Transverse colon (tissue), 4 donors: ENCODE measurements around the gene FLOT1. TPM values are rescaled to one million over a fixed set of nuclear protein-coding genes. Genes with fewer than 3 reads are reported as not detected.

Source experiments
- DNase-seq: peaks from one replicate; pipeline ENCODE4 v3.0.0-alpha.2; 2019
- H3K27ac ChIP-seq, 4 donors: fragments of 200-600 bp; sonication (generic); 2 replicates each; pipeline ENCODE4 v1.5.1; 2016 to 2018; ENCODE audit warnings: inconsistent platforms in 4 of 4
- H3K27me3 ChIP-seq: fragments of 200-600 bp; sonication (generic); 2 replicates; pipeline ENCODE4 v1.5.1; 2017; ENCODE audit warnings: inconsistent platforms
- H3K36me3 ChIP-seq, 4 donors: fragments of 200-600 bp; sonication (generic); 2 replicates each; pipeline ENCODE4 v1.5.1; 2017 to 2019; ENCODE audit warnings: inconsistent platforms in 4 of 4
- H3K4me1 ChIP-seq, 4 donors: fragments of 200-600 bp; sonication (generic); 2 replicates each; pipeline ENCODE4 v1.5.1; 2017 to 2020; ENCODE audit warnings: inconsistent platforms in 4 of 4
- H3K4me3 ChIP-seq, 4 donors: fragments of 200-600 bp; sonication (generic); 1 replicate in 1 of 4; 2 replicates in 3 of 4; pipeline versions ENCODE4 v1.5.1 to v1.6.1; 2017 to 2019; ENCODE audit warnings: inconsistent platforms in 4 of 4
- H3K9me3 ChIP-seq, 2 donors: fragments of 200-600 bp; sonication (generic); 2 replicates each; pipeline ENCODE4 v1.5.1; 2017 to 2019; ENCODE audit warnings: inconsistent platforms in 2 of 2
- EP300 ChIP-seq: sonication (generic); formaldehyde crosslinking; IDR thresholded peaks from one replicate; pipeline ENCODE4 v1.6.1; 2017; ENCODE audit warnings: antibody characterized with exemption, low read depth
- POLR2A ChIP-seq: fragments of 450-650 bp; IDR thresholded peaks from one replicate; pipeline ENCODE4 v1.6.1; 2016; ENCODE audit warnings: antibody characterized with exemption, mild to moderate bottlenecking, moderate library complexity
- POLR2AphosphoS5 ChIP-seq, 3 donors: sonication (generic); formaldehyde crosslinking; IDR thresholded peaks; one replicate each; pipeline ENCODE4 v1.6.1; 2016; ENCODE audit warnings: antibody characterized with exemption in 3 of 3
- WGBS, 2 donors: methylation state at CpG; one replicate each; pipeline ENCODE4 v1.1.5; 2018; ENCODE audit warnings: low coverage in 1 of 2; 5-methylcytosine and 5-hydroxymethylcytosine counted together
- in situ Hi-C, 4 donors: fragments of 200-750 bp; cut with MboI; loops; one replicate each; pipeline versions ENCODE4 v1.15.0 to v1.15.1; 2017; ENCODE audit warnings: low sequenced_read_pairs in 3 of 4, low pct_ligation_motif_present in 1 of 4, low pct_unique_long_range_greater_than_20kb in 1 of 4
- intact Hi-C: fragments of 100-400 bp; cut with DNase I; formaldehyde crosslinking; loops from one replicate; pipeline ENCODE4 v1.15.1; 2023; ENCODE audit warnings: low total_unique reads
- total RNA-seq, 4 donors: library from RNA; depleted of rRNA; stranded (reverse); fragments of >200 nt; gene quantifications; one replicate each; pipeline ENCODE4 v1.1.0, GENCODE V29; 2016
- TF ChIP-seq, protein P1 (sequence below), 5 experiments: fragments of 200-600 bp in 3 of 5; fragments of 450-650 bp in 2 of 5; sonication (generic) in 3 of 5; IDR thresholded peaks; 1 replicate in 2 of 5; 2 replicates in 3 of 5; pipeline ENCODE4 v1.5.1; 2016 to 2017; ENCODE audit warnings: antibody characterized with exemption in 5 of 5, inconsistent platforms in 3 of 5, mild to moderate bottlenecking in 2 of 5, moderate library complexity in 1 of 5

Gene FLOT1
- total RNA-seq, 4 donors from 2014 or later = 123 to 146 (median 139) TPM

DNA sequence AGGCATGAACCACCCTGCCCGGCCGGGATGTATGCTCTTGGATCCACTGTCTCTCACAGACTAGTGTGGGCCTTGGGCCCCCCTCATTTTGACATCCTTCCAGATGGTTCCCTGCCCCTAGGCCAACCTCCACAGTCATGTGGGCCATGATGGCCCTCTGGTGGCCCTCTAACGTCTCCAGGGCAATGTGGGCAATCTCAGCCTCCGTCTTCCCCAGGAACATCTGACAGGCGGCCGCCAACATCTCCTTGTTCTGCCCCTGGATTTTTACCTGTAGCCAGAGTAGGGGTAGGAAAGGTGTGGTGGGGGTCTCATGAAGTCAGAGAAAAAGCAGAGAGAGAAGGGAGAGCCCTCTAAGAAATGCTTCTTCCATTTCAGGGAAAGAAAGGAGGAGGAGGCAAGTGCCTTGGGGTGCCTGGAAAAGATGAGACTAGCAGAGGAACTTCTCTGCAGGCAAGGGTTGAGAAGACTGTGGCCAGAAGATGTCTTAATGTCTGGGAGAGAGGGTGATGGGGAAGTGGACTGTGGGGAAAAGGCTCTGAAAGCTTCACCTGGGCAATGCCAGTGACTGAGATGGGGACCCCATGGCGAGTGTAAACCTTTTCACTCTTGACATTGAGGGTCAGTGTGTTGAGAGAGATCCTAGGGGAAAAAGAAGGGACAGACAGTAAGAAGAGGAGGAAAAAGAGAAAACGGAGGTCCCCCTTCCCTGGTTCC, 1.3 kb downstream of the FLOT1 start:
- WGBS, 2 donors = 44 to 78% methylated on average over 1 to 8 of the region's 8 CpGs
- peaks cover 26 to 69% (median 38%) of the 10 kb centered on the region in 4 donors for H3K4me1 ChIP-seq
- intact Hi-C loops = loop anchor here (5.0 kb wide), 2 partner anchors 86 to 136 kb away; no protein-coding TSS in a partner anchor

DNA sequence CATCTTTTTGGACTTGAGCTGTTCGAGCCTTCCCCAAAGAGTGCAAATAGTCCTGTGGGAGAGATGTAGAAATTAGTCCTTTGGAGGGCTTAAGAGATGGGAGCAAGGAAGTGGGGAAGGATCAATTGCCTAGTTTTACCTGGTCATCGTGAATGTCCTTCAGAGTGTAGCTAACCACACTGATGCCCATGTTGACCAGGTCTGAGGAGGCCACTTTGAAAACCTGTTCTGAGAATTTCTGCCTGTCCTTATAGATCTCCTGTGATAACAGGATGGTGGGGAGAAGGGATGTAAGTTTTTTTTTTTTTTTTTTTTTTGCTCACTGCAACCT, 2.0 kb downstream of the FLOT1 start:
- Histone ChIP-seq H3K36me3 (peaks cover 0 to 33% (median 11%) of the 10 kb centered on the region in 4 donors), H3K9me3 (no peaks in the 10 kb centered on the region), H3K4me1 (peaks cover 26 to 72% (median 38%) of the 10 kb centered on the region in 4 donors), H3K27me3 (no peaks in the 10 kb centered on the region), H3K4me3 (no peak overlapping the region), H3K27ac (peak overlapping the region in 3 of 4 donors; percentile 1 to 98 (median 11))
- intact Hi-C loops = loop anchor here (5.0 kb wide), 2 partner anchors 87 to 137 kb away; no protein-coding TSS in a partner anchor
- 86 to 100% methylated on average over 1 to 2 of the region's 2 CpGs for WGBS, 2 donors
- DNase-seq = no peak
- in situ Hi-C loops = loop anchor here in 2 of 4 donors (10.0 to 25.0 kb wide), 2 partner anchors 84 to 147 kb away; partner anchors contain the start of gene DDR1 (in 2 of the 2)
- TF ChIP-seq POLR2A (no peak), POLR2AphosphoS5 (IDR thresholded peaks at IDR 0.05) (no peak), EP300 (no peak)
- TF ChIP-seq, protein P1, sequence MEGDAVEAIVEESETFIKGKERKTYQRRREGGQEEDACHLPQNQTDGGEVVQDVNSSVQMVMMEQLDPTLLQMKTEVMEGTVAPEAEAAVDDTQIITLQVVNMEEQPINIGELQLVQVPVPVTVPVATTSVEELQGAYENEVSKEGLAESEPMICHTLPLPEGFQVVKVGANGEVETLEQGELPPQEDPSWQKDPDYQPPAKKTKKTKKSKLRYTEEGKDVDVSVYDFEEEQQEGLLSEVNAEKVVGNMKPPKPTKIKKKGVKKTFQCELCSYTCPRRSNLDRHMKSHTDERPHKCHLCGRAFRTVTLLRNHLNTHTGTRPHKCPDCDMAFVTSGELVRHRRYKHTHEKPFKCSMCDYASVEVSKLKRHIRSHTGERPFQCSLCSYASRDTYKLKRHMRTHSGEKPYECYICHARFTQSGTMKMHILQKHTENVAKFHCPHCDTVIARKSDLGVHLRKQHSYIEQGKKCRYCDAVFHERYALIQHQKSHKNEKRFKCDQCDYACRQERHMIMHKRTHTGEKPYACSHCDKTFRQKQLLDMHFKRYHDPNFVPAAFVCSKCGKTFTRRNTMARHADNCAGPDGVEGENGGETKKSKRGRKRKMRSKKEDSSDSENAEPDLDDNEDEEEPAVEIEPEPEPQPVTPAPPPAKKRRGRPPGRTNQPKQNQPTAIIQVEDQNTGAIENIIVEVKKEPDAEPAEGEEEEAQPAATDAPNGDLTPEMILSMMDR (IDR thresholded peaks at IDR 0.05) = no peak

More for the DNA sequence above, 1.3 kb downstream of the FLOT1 start:
- H3K27ac ChIP-seq = peak overlapping the region; percentile 96 to 98 (median 98)
- TF ChIP-seq POLR2AphosphoS5 (IDR thresholded peaks at IDR 0.05) (peak in 1 of 3 donors; percentile 2), POLR2A (no peak)
- DNase-seq = no peak
- H3K36me3 ChIP-seq = peaks cover 0 to 26% (median 7%) of the 10 kb centered on the region in 4 donors
- H3K4me3 ChIP-seq = peak overlapping the region in 3 of 4 donors; percentile 75 to 87 (median 81)
- no peaks in the 10 kb centered on the region for H3K9me3 ChIP-seq
- in situ Hi-C loops = loop anchor here in 2 of 4 donors (10.0 to 25.0 kb wide), 2 partner anchors 84 to 146 kb away; partner anchors contain the start of gene DDR1 (in 2 of the 2)
- H3K27me3 ChIP-seq = no peaks in the 10 kb centered on the region

DNA sequence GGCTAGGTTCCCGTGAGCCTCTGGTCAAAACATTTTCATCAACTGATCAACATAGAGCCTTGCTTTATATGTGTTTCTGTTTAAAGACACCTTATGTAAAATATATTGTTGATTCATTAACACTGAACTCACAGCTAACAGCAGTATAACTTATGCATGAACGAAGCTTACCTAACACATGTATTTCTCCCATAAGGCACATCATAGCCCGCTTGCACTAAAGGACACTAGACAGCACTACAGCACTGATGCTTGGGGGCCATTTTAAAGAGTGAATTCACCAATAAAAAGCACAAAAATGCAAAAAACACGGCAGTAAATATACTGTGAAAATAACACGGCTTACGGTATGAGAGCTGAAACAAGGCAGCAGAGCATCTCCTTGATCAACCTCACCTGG, 4.0 kb downstream of the FLOT1 start:
- in situ Hi-C loops (loop anchor here in 3 of 4 donors (10.0 to 25.0 kb wide), 2 partner anchors 86 to 149 kb away; partner anchors contain the start of gene DDR1 (in 2 of the 3)), intact Hi-C loops (no loop called here)
- Histone ChIP-seq H3K27ac (peak overlapping the region in 2 of 4 donors; percentile 69 to 77), H3K27me3 (no peaks in the 10 kb centered on the region), H3K4me3 (no peak overlapping the region), H3K9me3 (no peaks in the 10 kb centered on the region), H3K4me1 (peaks cover 22 to 65% (median 30%) of the 10 kb centered on the region in 4 donors), H3K36me3 (peaks cover 0 to 44% (median 18%) of the 10 kb centered on the region in 4 donors)
- DNase-seq = no peak
- TF ChIP-seq POLR2A (no peak), POLR2AphosphoS5 (IDR thresholded peaks at IDR 0.05) (no peak), EP300 (no peak)
- TF ChIP-seq, protein P1 (IDR thresholded peaks at IDR 0.05) = no peak
- 82 to 85% methylated on average over 6 of the region's 6 CpGs for WGBS, 2 donors

DNA sequence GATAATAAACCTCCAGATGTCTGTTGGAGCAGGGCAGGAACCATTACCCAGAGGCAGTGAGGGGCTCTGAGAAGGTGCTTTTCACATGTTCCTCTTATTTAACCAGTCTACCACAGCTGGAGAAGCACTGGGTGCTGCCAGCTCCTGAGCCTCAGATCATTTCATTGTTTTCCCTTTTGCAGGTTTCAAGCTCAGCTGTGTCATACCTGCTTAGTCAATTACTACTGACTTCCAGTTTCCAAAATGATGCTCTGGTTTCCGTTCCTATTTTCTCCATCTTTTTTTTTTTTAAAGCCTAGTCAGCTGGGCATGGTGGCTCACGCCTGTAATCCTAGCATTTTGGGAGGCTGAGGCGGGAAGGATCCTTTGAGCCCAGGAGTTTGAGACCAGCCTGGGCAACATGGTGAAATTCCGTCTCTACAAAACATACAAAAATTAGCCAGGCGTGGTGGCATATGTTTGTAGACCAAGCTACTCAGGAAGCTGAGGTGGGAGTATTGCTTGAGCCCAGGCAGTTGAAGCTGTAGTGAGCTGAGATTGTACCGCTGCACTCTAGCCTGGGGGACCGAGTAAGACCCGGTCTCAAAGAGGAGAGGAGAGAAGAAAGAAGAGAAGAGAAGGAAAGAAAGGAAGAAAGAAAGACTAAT, 6.7 kb downstream of the FLOT1 start:
- TF ChIP-seq POLR2AphosphoS5 (IDR thresholded peaks at IDR 0.05) (no peak), EP300 (no peak), POLR2A (no peak)
- TF ChIP-seq, protein P1 (IDR thresholded peaks at IDR 0.05) = no peak
- peaks cover 0 to 62% (median 22%) of the 10 kb centered on the region in 4 donors for H3K36me3 ChIP-seq
- no peaks in the 10 kb centered on the region for H3K9me3 ChIP-seq
- no peak overlapping the region for H3K4me3 ChIP-seq
- WGBS, 2 donors = 73 to 78% methylated on average over 4 to 8 of the region's 8 CpGs
- in situ Hi-C loops = loop anchor here in 3 of 4 donors (10.0 to 25.0 kb wide), 2 partner anchors 89 to 152 kb away; partner anchors contain the start of gene DDR1 (in 2 of the 3)
- H3K27me3 ChIP-seq = no peaks in the 10 kb centered on the region
- DNase-seq = no peak
- peaks cover 17 to 65% (median 22%) of the 10 kb centered on the region in 4 donors for H3K4me1 ChIP-seq
- intact Hi-C loops = no loop called here
- H3K27ac ChIP-seq = no peak overlapping the region
